HEK293 (cell line): ENCODE measurements around the gene BUD23.
"Not testable (repeated sequence)": the region's sequence is repeated elsewhere in the genome, so short reads cannot be mapped to it uniquely, and the experiment has no call there.

ENCODE experiments used
- CTCF ChIA-PET: fragments of 350-600 bp; formaldehyde crosslinking; extraction: SDS; loops from one replicate; lab custom pipeline; 2021; ENCODE audit warnings: antibody characterized with exemption; lab: Yijun Ruan, JAX
- POLR2A ChIA-PET: fragments of 300-600 bp; formaldehyde crosslinking; extraction: SDS; loops from one replicate; lab custom pipeline; 2020; ENCODE audit warnings: antibody characterized with exemption, inconsistent platforms; lab: Yijun Ruan, JAX
- H3K27ac ChIP-seq: fragments of 200-500 bp; sonication (Bioruptor generic); 2 replicates; pipeline ENCODE4 v1.5.1; 2014; ENCODE audit warnings: low read depth, low read length, control low read depth, inconsistent platforms; ENCODE audit errors: extremely low read depth
- H3K36me3 ChIP-seq, 2 experiments: fragments of 200-500 bp in 1 of 2; sonication (Bioruptor generic) in 1 of 2; 1 replicate in 1 of 2; 2 replicates in 1 of 2; pipeline ENCODE4 v1.5.1; 2014 to 2017; ENCODE audit warnings: inconsistent platforms in 2 of 2, low read length in 2 of 2; ENCODE audit not compliant: control insufficient read depth in 2 of 2, insufficient read depth in 1 of 2
- H3K4me1 ChIP-seq: fragments of 200-500 bp; sonication (Bioruptor generic); 2 replicates; pipeline ENCODE4 v1.5.1; 2014; ENCODE audit warnings: mild to moderate bottlenecking, low read length, inconsistent platforms; ENCODE audit not compliant: control insufficient read depth, insufficient read depth
- H3K4me3 ChIP-seq: 2 replicates; pipeline ENCODE4 v1.5.1; 2011; ENCODE audit warnings: low read depth, mild to moderate bottlenecking, control low read depth, low read length, moderate library complexity
- H3K9me3 ChIP-seq: fragments of 200-500 bp; sonication (Bioruptor generic); 2 replicates; pipeline ENCODE4 v1.5.1; 2014; ENCODE audit warnings: low read depth, low read length, inconsistent platforms; ENCODE audit not compliant: control insufficient read depth, insufficient read depth
- EGR2 ChIP-seq: fragments of 450-650 bp; formaldehyde crosslinking; IDR thresholded peaks from 2 replicates; pipeline ENCODE4 v1.5.1; 2016; ENCODE audit warnings: low read depth, missing biosample characterization, missing genetic modification characterization
- ELK4 ChIP-seq: IDR thresholded peaks from 2 replicates; pipeline ENCODE4 v1.6.1; 2011; ENCODE audit warnings: mild to moderate bottlenecking, low read depth, low read length, borderline replicate concordance
- IKZF3 ChIP-seq: fragments of 450-650 bp; IDR thresholded peaks from 2 replicates; pipeline ENCODE4 v1.5.0; 2018; ENCODE audit warnings: missing biosample characterization, mild to moderate bottlenecking, missing genetic modification characterization, moderate library complexity
- PRDM1 ChIP-seq: fragments of 450-650 bp; formaldehyde crosslinking; IDR thresholded peaks from 2 replicates; pipeline ENCODE4; 2016; ENCODE audit warnings: missing biosample characterization, missing genetic modification characterization
- SP2 ChIP-seq: fragments of 450-650 bp; formaldehyde crosslinking; IDR thresholded peaks from 2 replicates; pipeline ENCODE4 v1.5.1; 2016; ENCODE audit warnings: missing biosample characterization, missing genetic modification characterization
- SP7 ChIP-seq: fragments of 450-650 bp; formaldehyde crosslinking; IDR thresholded peaks from 2 replicates; pipeline ENCODE4 v1.5.1; 2016; ENCODE audit warnings: missing biosample characterization, missing genetic modification characterization
- TRIM28 ChIP-seq: IDR thresholded peaks from 2 replicates; pipeline ENCODE4 v1.6.1; 2011; ENCODE audit warnings: low read length, control low read depth, borderline replicate concordance
- ZFP41 ChIP-seq: fragments of 450-650 bp; formaldehyde crosslinking; IDR thresholded peaks from 2 replicates; pipeline ENCODE4 v1.5.1; 2016; ENCODE audit warnings: missing biosample characterization, missing genetic modification characterization, borderline replicate concordance
- ZFP69B ChIP-seq: fragments of 450-650 bp; formaldehyde crosslinking; IDR thresholded peaks from 2 replicates; pipeline ENCODE4 v1.5.1; 2016; ENCODE audit warnings: missing biosample characterization, missing genetic modification characterization
- ZNF121 ChIP-seq: fragments of 450-650 bp; formaldehyde crosslinking; IDR thresholded peaks from 2 replicates; pipeline ENCODE4 v1.5.1; 2016; ENCODE audit warnings: missing biosample characterization, missing genetic modification characterization
- ZNF132 ChIP-seq: fragments of 450-650 bp; formaldehyde crosslinking; IDR thresholded peaks from 2 replicates; pipeline ENCODE4 v1.5.1; 2017; ENCODE audit warnings: missing biosample characterization, missing genetic modification characterization, borderline replicate concordance
- ZNF146 ChIP-seq: fragments of 450-650 bp; formaldehyde crosslinking; IDR thresholded peaks from 2 replicates; pipeline ENCODE4 v1.5.1; 2016; ENCODE audit warnings: missing biosample characterization, missing genetic modification characterization
- ZNF16 ChIP-seq: fragments of 450-650 bp; formaldehyde crosslinking; IDR thresholded peaks from 2 replicates; pipeline ENCODE4 v1.5.1; 2016; ENCODE audit warnings: low read depth, missing biosample characterization, missing genetic modification characterization
- ZNF174 ChIP-seq: fragments of 450-650 bp; formaldehyde crosslinking; IDR thresholded peaks from 2 replicates; pipeline ENCODE4 v1.5.0; 2017; ENCODE audit warnings: missing biosample characterization, mild to moderate bottlenecking, missing genetic modification characterization
- ZNF202 ChIP-seq: fragments of 450-650 bp; formaldehyde crosslinking; IDR thresholded peaks from 2 replicates; pipeline ENCODE4 v1.5.1; 2016; ENCODE audit warnings: missing biosample characterization, missing genetic modification characterization, borderline replicate concordance
- ZNF211 ChIP-seq: fragments of 450-650 bp; formaldehyde crosslinking; IDR thresholded peaks from 2 replicates; pipeline ENCODE4 v1.5.1; 2016; ENCODE audit warnings: low read depth, missing biosample characterization, missing genetic modification characterization
- ZNF221 ChIP-seq: fragments of 450-650 bp; formaldehyde crosslinking; IDR thresholded peaks from 2 replicates; pipeline ENCODE4 v1.5.1; 2017; ENCODE audit warnings: missing biosample characterization, missing genetic modification characterization, borderline replicate concordance
- ZNF223 ChIP-seq: fragments of 450-650 bp; formaldehyde crosslinking; IDR thresholded peaks from 2 replicates; pipeline ENCODE4 v1.5.1; 2016; ENCODE audit warnings: missing biosample characterization, missing genetic modification characterization
- ZNF302 ChIP-seq: fragments of 450-650 bp; formaldehyde crosslinking; IDR thresholded peaks from 2 replicates; pipeline ENCODE4 v1.5.1; 2016; ENCODE audit warnings: missing biosample characterization, missing genetic modification characterization, low read depth
- ZNF350 ChIP-seq: fragments of 450-650 bp; formaldehyde crosslinking; IDR thresholded peaks from 2 replicates; pipeline ENCODE4 v1.5.0; 2017; ENCODE audit warnings: missing biosample characterization, mild to moderate bottlenecking, missing genetic modification characterization
- ZNF366 ChIP-seq: fragments of 450-650 bp; formaldehyde crosslinking; conservative IDR thresholded peaks from 2 replicates; pipeline ENCODE4 v1.5.1; 2016; ENCODE audit warnings: missing biosample characterization, missing genetic modification characterization
- ZNF423 ChIP-seq: fragments of 450-650 bp; formaldehyde crosslinking; IDR thresholded peaks from 2 replicates; pipeline ENCODE4 v1.5.1; 2016; ENCODE audit warnings: missing biosample characterization, missing genetic modification characterization
- ZNF561 ChIP-seq: fragments of 450-650 bp; IDR thresholded peaks from 2 replicates; pipeline ENCODE4 v1.5.1; 2018; ENCODE audit warnings: missing biosample characterization, missing genetic modification characterization, borderline replicate concordance
- ZNF585B ChIP-seq: fragments of 450-650 bp; formaldehyde crosslinking; IDR thresholded peaks from 2 replicates; pipeline ENCODE4 v1.5.1; 2016; ENCODE audit warnings: missing biosample characterization, missing genetic modification characterization
- ZNF623 ChIP-seq: fragments of 450-650 bp; formaldehyde crosslinking; IDR thresholded peaks from 2 replicates; pipeline ENCODE4 v1.5.1; 2016; ENCODE audit warnings: missing biosample characterization, missing genetic modification characterization
- ZNF626 ChIP-seq: fragments of 450-650 bp; sonication (Bioruptor Pico); formaldehyde crosslinking; IDR thresholded peaks from 2 replicates; pipeline ENCODE4 v1.5.1; 2018; ENCODE audit warnings: missing biosample characterization, missing genetic modification characterization, inconsistent platforms
- ZNF645 ChIP-seq: fragments of 450-650 bp; formaldehyde crosslinking; IDR thresholded peaks from 2 replicates; pipeline ENCODE4; 2016; ENCODE audit warnings: missing biosample characterization, missing genetic modification characterization
- ZNF776 ChIP-seq: fragments of 450-650 bp; formaldehyde crosslinking; IDR thresholded peaks from 2 replicates; pipeline ENCODE4 v1.5.0; 2017; ENCODE audit warnings: missing biosample characterization, missing genetic modification characterization, borderline replicate concordance
- ZNF792 ChIP-seq: fragments of 450-650 bp; formaldehyde crosslinking; IDR thresholded peaks from 2 replicates; pipeline ENCODE4 v1.5.1; 2016; ENCODE audit warnings: missing biosample characterization, missing genetic modification characterization
- ZSCAN16 ChIP-seq: fragments of 450-650 bp; formaldehyde crosslinking; IDR thresholded peaks from 2 replicates; pipeline ENCODE4 v1.5.1; 2016; ENCODE audit warnings: missing biosample characterization, missing genetic modification characterization
- ZSCAN5A ChIP-seq: fragments of 450-650 bp; formaldehyde crosslinking; IDR thresholded peaks from 2 replicates; pipeline ENCODE4 v1.5.1; 2016; ENCODE audit warnings: missing biosample characterization, missing genetic modification characterization

BUD23 gene

GRCh38 chr7:73713319-73713718, 29.9 kb downstream of the BUD23 start:
- peak; percentile 78 for TF ChIP-seq ZNF121 (tag by site-specific recombination)
- H3K4me3 ChIP-seq, H3K9me3 ChIP-seq, H3K36me3 ChIP-seq, H3K27ac ChIP-seq, POLR2A ChIA-PET: not testable (repeated sequence)
- H3K4me1 ChIP-seq, result peaks cover 16% of the 10 kb centered on the region
- CTCF ChIA-PET, result interaction anchor here (0.8 to 3.5 kb wide), 2 partner anchors 106 to 347 kb away, joined by 3 to 17 read pairs; no protein-coding TSS in a partner anchor

GRCh38 chr7:73715648-73716317, 32.4 kb downstream of the BUD23 start:
- peaks cover 18% of the 10 kb centered on the region for H3K4me1 ChIP-seq
- no peaks in the 10 kb centered on the region; a peak in 1 of 3 replicates for H3K36me3 ChIP-seq
- H3K4me3 ChIP-seq, result no peak overlapping the region
- H3K9me3 ChIP-seq, result no peaks in the 10 kb centered on the region
- ChIA-PET CTCF (interaction anchor here (0.6 to 3.5 kb wide), 4 partner anchors 10 to 181 kb away, joined by 3 to 17 read pairs (median 9); no protein-coding TSS in a partner anchor), POLR2A (interaction anchor here (0.6 to 2.3 kb wide), 8 partner anchors 12 to 285 kb away, joined by 3 to 12 read pairs (median 4); partner anchors contain the start of genes ABHD11, BAZ1B and BUD23)
- H3K27ac ChIP-seq, result peak overlapping the region; percentile 6
- TF ChIP-seq ZNF146 (tag by site-specific recombination) (no peak), ZNF585B (tag by site-specific recombination) (no peak), ZNF626 (tag by site-specific recombination) (no peak), EGR2 (tag by site-specific recombination) (no peak), ZFP41 (tag by site-specific recombination) (no peak), TRIM28 (peak; percentile 91), SP7 (tag by site-specific recombination) (peak; percentile 89), IKZF3 (tag by site-specific recombination) (0 out of 2 replicates have a peak, but pooled peaks have one; percentile 66), PRDM1 (tag by site-specific recombination) (no peak), ZNF350 (tag by site-specific recombination) (no peak), ZNF302 (tag by site-specific recombination) (no peak), ZNF776 (tag by site-specific recombination) (no peak), ZNF645 (tag by site-specific recombination) (no peak), ZNF221 (tag by site-specific recombination) (no peak), SP2 (tag by site-specific recombination) (peak; percentile 45), ZSCAN5A (tag by site-specific recombination) (no peak), ZNF423 (tag by site-specific recombination) (0 out of 2 replicates have a peak, but pooled peaks have one; percentile 33), ZNF132 (tag by site-specific recombination) (no peak), ZNF16 (tag by site-specific recombination) (no peak), ZFP69B (tag by site-specific recombination) (0 out of 2 replicates have a peak, but pooled peaks have one; percentile 26), ZNF366 (tag by site-specific recombination) (peak; percentile 65), ZNF792 (tag by site-specific recombination) (no peak), ZNF174 (tag by site-specific recombination) (no peak), ZNF623 (tag by site-specific recombination) (no peak), ZSCAN16 (tag by site-specific recombination) (peak; percentile 77; the same call in 1 of the 2 replicates), ZNF211 (tag by site-specific recombination) (no peak), ELK4 (no peak), ZNF223 (no peak), ZNF202 (tag by site-specific recombination) (no peak), ZNF561 (tag by site-specific recombination) (no peak)
